D721Med (cell line): ENCODE measurements around the gene LENG1.

Experiments
- DNase-seq: peaks from one replicate; pipeline ENCODE4 v3.0.0; 2011; ENCODE audit warnings: low spot score; ENCODE audit not compliant: insufficient read length
- FAIRE-seq: peaks from 2 replicates; lab custom pipeline; 2011; peaks lifted over from hg19 to GRCh38; lab: Jason Lieb, UNC
- TF ChIP-seq, protein P1 (sequence below): IDR thresholded peaks from 2 replicates; pipeline ENCODE4 v1.5.1; 2012; ENCODE audit warnings: mild to moderate bottlenecking, control low read depth; ENCODE audit not compliant: insufficient read depth; ENCODE audit errors: missing control alignments

Gene LENG1

DNA sequence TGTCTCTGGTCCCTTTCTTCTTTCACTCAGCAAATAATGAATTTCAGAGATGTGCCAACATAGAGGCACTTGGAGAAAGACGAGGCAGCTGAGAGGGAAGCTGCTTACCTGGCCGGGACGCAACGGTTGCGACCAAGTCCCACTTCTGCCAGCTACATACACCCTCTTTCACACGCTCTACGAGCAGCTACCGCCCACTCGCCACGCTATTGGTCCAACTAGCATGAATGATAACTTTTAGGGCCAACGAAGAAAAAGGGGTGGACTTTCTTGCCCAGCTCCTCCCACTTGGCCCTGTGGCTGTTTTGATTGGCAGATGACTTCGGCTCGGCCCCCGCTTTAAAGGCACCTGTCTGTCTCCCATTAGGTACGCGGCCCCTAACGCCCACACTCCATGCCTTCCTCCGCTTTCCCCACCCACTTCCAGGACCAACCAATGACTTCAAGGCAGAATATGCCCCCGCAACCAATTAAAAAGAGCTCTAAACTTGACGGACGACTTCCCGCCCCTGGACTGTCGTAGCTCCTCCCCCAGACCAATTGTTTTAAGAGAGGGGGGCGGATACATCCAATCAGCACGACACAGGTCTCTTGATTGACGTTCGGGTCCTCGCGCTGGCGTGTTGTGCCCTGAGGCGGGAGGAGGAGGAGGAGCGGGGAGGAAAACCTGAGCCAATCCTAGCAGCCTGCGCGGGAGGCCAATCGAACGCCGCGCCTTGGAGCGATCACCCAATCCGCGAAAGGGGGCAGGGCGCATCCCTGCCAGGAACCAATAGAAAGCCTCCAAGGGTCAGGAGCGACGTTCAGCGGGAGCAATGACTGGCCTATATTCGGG, 22.4 kb downstream of the LENG1 start:
- TF ChIP-seq, protein P1, sequence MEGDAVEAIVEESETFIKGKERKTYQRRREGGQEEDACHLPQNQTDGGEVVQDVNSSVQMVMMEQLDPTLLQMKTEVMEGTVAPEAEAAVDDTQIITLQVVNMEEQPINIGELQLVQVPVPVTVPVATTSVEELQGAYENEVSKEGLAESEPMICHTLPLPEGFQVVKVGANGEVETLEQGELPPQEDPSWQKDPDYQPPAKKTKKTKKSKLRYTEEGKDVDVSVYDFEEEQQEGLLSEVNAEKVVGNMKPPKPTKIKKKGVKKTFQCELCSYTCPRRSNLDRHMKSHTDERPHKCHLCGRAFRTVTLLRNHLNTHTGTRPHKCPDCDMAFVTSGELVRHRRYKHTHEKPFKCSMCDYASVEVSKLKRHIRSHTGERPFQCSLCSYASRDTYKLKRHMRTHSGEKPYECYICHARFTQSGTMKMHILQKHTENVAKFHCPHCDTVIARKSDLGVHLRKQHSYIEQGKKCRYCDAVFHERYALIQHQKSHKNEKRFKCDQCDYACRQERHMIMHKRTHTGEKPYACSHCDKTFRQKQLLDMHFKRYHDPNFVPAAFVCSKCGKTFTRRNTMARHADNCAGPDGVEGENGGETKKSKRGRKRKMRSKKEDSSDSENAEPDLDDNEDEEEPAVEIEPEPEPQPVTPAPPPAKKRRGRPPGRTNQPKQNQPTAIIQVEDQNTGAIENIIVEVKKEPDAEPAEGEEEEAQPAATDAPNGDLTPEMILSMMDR: no peak
- DNase-seq: peak; percentile 98
- peak; percentile 61 for FAIRE-seq

DNA sequence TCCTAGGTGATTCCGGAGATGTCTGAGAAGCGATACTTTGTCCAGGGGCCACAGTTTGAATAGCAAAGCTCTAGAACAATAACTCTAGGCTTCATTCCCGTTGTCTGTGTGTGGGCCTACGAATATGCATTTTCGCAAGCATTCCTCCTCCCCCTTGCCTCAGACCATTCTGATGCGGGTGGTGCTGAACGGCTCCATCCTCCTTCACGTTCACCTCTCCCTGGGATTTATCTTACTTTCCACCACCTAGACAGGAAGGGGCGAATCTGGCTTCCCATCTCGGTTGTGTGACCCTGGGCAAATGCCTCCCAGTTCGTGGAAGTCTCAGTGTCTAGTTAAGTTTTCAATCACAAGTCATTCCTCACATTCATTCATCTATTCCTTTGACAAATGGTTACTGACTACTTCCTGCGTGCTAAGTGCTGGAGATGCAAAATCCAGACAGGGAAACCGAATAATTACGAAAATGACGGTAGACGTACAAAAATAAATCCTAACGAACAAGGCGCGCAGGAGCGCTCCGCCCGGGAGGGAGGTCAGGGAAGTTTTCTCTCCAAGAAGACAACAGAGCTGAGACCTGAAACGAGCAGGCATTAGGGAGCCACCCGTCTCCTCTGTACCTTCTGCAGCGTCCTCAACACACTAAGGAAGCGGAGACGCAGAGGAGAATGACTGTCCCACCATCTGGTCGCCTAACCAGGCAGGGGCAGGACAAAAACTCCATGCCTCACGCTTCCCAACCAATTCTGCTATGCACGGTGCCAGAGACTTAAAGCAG, 23.2 kb downstream of the LENG1 start:
- DNase-seq: no peak
- FAIRE-seq: no peak
- TF ChIP-seq, protein P1: no peak

DNA sequence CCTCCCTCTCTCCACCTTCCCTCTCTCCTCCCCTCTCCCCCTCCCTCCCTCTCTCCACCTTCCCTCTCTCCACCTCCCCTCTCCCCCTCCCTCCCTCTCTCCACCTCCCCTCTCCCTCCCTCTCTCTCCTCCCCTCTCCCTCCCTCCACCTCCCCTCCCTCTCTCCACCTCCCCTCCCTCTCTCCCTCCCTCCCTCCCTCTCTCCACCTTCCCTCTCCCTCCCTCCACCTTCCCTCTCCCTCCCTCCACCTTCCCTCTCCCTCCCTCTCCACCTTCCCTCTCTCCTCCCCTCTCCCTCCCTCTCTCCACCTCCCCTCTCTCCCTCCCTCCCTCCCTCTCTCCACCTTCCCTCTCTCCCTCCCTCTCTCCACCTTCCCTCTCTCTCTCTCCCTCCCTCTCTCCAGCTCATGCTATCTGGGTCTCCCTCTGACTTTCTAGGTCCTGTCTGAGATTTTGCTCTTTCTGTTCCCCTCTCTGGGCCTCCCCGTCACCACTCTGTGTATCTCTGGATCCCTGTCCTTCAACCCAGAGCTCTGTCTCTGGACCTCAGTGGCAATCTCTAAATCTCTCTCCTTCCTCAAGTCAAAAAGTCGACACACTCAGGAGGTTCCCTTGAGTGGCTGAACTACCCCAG, 25.4 kb downstream of the LENG1 start:
- TF ChIP-seq, protein P1: no peak
- no peak for FAIRE-seq
- no peak for DNase-seq

DNA sequence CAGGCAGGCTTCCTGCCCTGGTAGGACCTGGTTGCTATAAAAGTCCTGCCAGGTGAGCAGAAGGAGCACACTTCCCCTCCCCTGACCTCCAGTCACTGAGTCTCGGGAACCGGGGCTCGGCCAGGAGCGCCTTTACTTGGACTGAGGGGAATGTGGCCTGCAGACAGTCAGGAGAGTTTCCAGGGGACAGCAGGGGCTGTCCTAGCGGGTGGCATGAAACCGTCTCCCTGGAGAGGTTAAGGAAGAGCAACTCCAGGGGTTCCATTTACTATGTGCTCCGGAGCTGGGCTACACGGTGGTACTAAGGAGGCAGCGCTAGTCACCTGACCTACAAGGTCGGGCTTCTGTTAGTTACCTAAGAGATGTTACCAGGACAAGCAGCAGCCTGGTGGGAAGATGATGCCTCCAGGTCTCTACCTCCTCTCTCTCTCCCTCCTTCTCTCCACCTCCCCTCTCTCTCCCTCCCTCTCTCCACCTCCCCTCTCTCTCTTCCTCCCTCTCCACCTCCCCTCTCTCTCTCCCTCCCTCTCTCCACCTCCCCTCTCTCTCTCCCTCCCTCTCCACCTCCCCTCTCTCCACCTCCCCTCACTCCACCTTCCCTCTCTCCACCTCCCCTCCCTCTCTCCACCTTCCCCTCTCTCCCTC, 26.1 kb downstream of the LENG1 start:
- FAIRE-seq (no peak), DNase-seq (no peak)
- TF ChIP-seq, protein P1: no peak

DNA sequence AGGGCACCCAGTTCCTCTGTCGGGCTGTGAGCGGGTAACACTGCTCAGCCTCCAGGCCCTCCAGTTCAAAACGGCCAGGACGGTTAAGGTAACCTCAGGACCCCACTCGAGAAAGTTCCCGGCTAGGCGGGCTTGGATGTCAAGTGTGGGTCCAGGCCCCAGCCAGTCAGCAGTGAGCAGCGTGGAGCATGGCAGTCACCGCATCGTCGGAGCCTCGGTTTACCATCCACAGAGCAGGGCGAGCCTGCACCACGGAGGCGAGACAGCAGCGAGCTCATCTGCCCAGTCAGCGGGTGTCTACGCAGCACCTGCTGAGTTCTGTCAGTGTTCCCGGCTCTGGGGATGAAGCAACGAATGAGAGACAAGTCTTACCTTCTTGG, 29.9 kb downstream of the LENG1 start:
- TF ChIP-seq, protein P1: no peak
- FAIRE-seq: no peak
- no peak for DNase-seq

DNA sequence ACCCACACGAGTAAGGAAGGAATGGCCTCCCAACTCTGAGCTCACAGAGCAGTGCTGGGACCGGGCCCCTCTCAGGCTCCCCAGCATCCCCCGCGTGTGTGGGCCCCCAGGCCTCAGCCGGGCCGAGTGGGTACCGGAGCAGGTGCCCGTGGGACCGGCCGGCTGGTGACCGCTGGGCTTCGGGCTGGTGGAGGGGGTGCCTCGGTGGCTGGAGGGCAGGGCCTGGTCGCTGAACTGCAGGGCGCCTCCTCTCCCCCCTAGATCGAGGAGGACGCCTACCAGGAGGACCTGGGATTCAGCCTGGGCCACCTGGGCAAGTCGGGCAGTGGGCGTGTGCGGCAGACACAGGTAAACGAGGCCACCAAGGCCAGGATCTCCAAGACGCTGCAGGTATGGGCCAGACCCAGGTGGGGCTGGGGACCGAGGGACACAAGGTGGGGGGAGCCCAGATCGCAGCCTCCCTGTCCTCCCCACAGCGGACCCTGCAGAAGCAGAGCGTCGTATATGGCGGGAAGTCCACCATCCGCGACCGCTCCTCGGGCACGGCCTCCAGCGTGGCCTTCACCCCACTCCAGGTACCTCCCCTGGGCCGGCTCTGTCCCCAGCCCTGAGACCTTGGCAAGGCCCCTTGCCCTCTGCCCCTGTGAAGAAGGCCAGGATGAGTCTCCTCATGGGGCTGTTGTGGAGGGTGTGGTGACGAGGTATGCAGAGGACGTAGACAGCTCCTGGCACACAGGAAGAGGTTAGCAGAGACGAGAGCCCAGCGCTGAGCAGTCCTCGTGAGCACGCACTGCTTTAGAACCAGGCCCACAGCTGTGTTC, 30.5 kb downstream of the LENG1 start:
- FAIRE-seq: no peak
- TF ChIP-seq, protein P1: no peak

More for the DNA sequence above, 30.5 kb downstream of the LENG1 start:
- no peak for DNase-seq
